Prostate gland (tissue), 2 donors: ENCODE data around the gene AKAP13.

Experiments used
- POLR2AphosphoS5 ChIP-seq: sonication (generic); formaldehyde crosslinking; IDR thresholded peaks from one replicate; pipeline ENCODE4 v1.6.1; 2017; ENCODE audit warnings: antibody characterized with exemption
- TF ChIP-seq, protein P1 (sequence below), 4 experiments: fragments of 200-600 bp in 2 of 4; fragments of 450-650 bp in 2 of 4; sonication (generic) in 2 of 4; IDR thresholded peaks; 1 replicate in 3 of 4; 2 replicates in 1 of 4; pipeline ENCODE4 v1.5.1; 2016 to 2019; ENCODE audit warnings: antibody characterized with exemption in 4 of 4, mild to moderate bottlenecking in 2 of 4, moderate library complexity in 2 of 4

GRCh38 chr15:85464471-85464870 is 84.1 kb downstream of the AKAP13 start:
- TF ChIP-seq, protein P1, sequence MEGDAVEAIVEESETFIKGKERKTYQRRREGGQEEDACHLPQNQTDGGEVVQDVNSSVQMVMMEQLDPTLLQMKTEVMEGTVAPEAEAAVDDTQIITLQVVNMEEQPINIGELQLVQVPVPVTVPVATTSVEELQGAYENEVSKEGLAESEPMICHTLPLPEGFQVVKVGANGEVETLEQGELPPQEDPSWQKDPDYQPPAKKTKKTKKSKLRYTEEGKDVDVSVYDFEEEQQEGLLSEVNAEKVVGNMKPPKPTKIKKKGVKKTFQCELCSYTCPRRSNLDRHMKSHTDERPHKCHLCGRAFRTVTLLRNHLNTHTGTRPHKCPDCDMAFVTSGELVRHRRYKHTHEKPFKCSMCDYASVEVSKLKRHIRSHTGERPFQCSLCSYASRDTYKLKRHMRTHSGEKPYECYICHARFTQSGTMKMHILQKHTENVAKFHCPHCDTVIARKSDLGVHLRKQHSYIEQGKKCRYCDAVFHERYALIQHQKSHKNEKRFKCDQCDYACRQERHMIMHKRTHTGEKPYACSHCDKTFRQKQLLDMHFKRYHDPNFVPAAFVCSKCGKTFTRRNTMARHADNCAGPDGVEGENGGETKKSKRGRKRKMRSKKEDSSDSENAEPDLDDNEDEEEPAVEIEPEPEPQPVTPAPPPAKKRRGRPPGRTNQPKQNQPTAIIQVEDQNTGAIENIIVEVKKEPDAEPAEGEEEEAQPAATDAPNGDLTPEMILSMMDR (IDR thresholded peaks at IDR 0.05) = no peak
- TF ChIP-seq POLR2AphosphoS5 = no peak
